Stimulated activated CD4-positive, alpha-beta T cell treated with anti-CD3 and anti-CD28 coated beads, Interleukin-4, amount 100 ng/mL, for 24 hours (primary cell): ENCODE results near the gene PACC1.
A peak's percentile ranks its signal among the peaks of the same experiment; 100 is the strongest.
"Not testable (repeated sequence)": the region's sequence is repeated elsewhere in the genome, so short reads cannot be mapped to it uniquely, and the experiment has no call there.

Experiments used
- DNase-seq: peaks from one replicate; pipeline ENCODE4 v3.0.0-alpha.2; 2020

The PACC1 gene

DNA sequence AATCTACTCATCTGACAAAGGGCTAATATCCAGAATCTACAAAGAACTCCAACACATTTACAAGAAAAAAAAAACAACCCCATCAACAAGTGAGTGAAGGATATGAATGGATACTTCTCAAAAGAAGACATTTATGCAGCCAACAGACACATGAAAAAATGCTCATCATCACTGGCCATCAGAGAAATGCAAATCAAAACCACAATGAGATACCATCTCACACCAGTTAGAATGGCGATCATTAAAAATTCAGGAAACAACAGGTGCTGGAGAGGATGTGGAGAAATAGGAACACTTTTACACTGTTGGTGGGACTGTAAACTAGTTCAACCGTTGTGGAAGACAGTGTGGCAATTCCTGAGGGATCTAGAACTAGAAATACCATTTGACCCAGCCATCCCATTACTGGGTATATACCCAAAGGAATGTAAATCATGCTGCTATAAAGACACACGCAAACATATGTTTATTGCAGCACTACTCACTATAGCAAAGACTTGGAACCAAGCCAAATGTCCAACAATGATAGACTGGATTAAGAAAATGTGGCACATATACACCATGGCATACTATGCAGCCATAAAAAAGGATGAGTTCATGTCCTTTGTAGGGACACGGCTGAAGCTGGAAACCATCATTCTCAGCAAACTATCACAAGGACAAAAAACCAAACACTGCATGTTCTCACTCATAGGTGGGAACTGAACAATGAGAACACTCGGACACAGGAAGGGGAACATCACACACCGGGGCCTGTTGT, 18.8 kb downstream of the PACC1 start:
- DNase-seq = not testable (repeated sequence)

DNA sequence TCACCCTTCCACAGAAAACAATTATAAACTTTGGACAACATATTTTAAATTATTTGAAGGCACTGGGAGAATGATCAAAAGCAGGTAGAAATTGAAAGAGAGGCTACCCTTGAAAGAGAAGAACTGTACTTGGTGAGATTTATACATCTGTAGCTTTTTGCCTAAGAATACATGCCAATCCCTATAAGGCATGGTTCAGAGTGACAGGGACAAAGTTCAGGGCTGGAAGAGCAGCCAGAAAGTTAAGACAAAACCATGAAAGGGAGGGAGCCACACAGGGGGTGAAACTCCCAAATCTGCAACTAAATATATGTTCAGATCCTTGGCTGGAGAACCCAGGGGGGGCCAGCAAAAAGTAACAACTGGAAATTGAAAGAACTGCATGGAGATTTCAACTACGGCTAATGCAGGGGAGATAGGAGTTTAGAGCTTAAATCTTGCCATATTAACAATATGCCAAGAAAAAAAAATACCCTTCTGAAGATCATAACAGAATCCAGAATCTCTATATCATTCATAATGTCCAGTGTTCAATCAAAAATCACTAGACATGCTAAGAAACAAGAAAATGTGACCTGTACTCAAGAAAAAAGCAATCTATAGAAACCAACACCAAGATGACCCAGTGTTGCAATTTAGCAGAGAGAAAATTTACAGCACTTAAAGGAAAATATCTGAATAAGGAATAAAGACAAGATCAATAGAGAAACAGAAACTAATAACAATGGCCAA, 25.5 kb downstream of the PACC1 start:
- no peak for DNase-seq

DNA sequence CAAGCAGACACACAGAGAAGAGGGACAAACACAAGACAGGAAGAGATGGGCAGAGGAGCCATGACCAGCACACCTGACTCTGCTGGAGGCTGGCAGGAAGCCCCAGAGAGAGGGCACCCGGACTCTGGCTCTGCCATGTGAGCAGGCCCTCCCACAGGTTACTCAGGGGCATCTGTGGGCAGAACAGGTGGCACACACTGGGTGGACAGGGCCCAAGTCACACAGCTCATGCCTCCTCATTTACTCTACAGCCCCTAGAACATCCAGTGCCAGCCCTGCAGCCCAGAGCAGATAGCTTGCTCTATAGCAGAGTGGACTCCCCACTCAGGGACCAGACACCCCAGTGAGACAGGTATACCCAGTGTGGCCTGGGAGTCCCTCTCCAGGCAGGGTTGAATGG, 28.7 kb downstream of the PACC1 start:
- no peak for DNase-seq

DNA sequence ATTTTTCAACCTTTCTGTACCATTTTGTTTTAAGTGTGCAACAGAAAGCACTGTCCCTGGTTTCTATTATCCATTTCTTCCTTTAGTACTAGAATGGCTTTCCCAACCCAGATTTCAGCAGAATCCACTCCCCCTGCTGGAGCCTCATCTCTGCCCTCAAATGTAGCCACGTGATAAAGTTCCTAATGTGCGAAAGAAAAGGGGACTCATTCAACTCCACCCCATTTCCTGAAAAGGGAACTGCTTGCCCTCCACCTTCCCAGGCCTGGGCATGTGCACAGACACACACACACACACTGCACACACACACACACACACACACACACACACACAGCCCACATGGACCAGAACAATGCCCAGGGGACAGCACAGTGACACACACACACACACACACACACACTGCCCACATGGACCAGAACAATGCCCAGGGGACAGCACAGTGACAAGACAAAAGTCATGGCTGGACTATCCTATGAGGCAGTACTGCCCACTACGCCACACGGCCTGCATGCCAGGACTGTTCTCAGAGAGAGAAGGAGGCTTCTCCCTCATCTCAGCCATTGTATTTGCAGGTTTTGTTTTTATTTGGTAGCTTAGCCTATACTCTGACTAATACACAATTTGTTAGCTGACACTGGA, 33.2 kb downstream of the PACC1 start:
- DNase-seq = no peak

DNA sequence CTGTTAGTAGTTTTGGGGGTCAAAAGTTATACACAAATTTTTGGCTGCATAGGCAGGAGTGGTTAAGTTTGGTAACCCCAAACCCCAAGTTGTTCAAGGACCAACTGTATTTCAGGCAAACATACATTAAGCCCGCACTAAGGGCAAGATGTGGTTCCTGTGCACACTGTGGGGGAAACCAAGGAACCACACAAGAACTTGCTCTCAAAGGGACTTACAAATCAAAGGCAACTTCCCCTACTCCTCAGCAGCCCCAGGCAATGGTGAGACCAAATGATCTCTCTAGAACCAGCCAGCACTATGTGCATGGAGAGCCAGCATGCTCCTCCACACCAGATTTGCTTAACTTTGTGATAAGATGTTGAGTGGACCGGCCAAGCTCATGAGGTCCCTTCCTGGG, 35.3 kb downstream of the PACC1 start:
- no peak for DNase-seq

DNA sequence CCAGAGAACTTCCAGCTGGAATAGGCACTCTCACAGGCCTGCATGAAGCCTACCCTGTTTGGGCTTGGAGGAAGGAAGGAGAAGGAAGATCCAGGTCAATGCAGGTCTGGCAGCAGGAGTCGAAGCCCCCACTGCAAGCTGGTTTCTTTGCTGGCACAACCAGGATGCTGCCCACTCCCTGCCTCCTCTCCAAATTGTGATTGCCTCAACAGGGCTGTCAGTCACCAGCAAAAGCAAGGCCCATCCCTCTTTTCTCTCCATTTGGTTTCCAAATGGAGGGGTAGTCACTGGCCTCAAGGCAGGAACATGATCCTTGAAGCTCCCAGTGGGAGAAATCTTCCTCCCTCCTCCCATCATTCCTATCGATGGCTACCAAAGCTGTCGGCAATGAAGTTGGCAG, 37.0 kb downstream of the PACC1 start:
- DNase-seq = no peak

DNA sequence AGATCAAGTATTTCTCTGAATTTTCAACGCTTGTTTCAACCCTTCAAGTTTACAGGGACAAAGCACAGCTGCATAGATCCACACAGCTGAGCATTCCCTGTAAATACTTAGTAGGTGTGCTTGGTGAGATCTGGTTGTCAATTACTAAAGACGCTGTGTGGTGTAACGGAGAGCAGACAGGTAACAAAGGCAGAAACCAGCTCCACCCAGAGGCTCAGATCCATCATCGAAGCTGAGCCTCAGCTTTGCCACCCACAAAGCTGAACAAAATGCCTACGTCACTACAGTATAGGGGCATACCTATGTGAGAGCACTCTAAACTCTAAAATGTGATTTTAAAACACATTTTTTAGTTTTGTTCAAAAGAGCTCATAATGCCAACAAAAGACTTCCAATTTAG, 38.7 kb downstream of the PACC1 start:
- no peak for DNase-seq

DNA sequence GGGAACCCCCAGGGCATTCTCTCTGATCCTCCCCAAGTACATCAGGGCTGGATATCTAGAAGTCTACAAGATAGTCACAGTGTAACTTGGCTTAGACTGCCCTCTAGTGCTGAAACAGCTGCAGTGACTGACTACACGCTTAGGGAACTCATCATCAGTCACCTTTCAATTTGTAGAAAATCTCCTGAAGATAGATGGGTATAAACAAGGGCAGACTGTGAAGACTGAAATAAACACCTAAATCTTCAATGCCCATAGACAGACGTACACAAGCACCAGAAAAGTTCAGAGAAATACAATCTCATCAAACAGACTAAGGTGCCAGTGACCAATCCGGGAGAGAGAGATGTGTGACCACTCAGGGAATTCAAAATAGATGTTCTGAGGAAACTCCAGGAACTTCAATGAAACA, 46.6 kb downstream of the PACC1 start:
- peak; percentile 67 for DNase-seq

DNA sequence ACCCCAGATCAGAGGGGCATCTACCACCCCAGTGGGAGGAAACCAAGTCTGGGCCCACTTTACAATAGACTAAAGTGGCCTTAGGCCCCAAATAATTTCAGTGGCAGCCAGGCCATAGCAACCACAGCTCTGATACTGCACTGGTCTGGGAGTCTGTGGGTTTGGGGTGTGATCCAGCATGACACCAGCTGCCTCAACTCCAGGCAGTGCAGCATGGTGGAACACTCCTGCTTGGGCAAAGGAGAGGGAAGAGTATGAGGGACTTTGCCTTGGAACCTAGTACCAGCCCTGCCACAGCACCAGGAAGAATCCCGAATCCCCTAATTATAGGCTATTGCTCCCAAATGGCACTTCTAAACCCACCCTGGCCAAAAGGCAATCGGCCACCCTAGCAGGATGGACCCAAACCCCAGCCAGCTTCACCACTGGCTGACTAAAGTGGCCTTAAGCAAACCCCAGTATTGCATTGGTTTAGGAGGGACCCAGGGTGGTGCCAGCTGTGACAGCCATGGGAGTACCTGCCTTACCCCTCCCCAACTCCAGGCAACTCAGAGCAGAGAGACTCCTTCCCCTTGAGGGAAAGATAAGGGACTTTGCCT, 47.1 kb downstream of the PACC1 start:
- no peak for DNase-seq

DNA sequence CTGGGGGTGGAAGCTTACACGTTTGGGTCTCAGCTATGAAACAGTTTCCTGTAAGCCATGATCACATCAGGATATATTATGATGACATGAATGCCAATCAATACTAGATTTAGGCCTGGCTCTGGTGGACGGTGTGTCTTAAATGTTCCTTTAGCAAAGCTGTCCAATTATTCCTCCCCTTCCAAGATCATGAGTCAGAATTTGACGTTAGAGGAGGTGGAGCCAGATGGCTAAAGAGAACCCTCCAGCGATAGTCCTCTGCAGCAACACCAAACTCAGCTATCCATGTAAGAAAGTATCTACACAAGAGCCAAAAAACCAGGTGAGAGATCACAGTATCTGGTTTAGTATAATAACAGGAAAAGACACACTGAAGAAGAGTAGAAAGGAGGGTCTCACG, 47.8 kb downstream of the PACC1 start:
- no peak for DNase-seq

DNA sequence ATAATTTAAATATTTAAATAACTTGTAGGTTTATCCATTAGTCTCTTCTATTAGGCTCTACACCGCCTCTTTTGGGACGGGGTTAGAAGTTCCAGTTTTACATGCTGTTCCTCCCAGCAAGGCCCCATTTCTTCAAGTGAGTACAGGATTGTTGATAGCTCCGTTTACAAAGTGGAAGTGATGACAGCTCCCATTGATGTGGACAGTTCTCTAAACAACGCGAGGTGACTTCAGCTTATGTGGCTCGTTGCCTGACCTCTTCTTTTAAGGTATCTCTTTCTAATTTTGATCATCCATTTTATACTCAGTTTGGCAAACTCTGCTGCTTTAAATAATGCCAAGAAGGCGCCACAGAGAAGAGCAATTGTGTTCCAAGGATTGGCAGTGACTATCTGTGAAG, 49.7 kb downstream of the PACC1 start:
- no peak for DNase-seq

DNA sequence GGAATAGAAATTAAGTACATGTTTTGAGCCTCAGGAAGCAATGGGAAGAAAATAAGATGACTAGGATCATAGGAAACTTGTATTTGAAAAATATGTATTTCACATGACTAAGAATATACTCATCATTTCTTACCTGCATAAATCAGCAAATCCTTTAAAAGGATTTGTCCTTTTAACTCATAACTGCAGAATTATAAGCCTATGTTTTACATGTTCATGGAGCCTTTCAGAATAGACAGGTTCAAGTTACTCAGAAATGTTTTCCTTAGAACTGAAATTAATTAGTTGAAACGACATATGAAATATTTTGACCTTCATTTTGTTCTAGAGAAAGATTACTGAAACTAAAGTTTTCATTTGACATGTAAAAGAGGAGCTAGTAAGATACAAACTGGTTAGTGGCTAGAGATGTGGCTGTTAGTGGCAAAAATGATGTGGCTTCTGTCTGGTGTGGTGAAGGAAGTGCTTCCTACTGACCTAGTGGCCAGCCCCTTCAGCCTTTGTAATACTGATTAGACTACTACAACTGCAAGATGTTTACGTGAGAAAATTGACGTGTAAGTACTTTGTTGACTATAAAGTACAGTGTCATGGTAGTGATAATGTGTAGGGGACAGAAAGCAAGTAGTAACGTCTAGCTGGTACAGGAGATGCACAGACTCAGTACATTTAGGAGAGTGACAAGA, 54.7 kb downstream of the PACC1 start:
- no peak for DNase-seq

DNA sequence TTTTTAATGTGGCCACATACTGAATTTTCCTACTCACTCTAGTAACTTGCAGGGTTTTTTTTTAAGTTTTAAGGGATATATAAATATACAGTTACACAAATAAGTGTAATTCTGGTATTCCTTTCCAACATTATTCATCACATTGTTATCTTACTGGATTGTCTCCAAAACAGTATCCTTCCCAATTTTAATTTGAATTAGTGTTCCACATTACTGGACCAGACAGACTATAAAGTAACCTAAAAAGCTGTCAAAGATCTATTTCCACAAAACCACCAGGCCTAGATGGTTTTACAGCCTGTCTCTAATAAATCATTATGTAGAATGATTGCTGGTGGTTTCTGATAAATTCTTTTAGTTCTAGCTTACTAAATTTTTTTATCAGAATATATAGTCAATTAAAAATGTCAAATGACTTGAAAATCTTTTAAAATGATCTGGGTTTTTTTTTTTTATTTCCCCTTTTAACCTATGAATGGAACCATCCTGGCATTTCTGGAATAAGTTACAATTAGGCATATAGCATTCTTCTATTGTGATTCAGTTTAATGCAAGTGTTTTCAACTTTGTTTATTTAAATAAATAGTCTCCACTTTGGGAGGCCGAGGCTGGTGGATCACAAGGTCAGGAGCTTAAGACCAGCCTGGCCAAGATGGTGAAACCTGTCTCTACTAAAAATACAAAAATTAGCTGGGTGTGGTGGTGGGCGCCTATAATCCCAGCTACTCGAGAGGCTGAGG, 59.3 kb downstream of the PACC1 start:
- DNase-seq = no peak

DNA sequence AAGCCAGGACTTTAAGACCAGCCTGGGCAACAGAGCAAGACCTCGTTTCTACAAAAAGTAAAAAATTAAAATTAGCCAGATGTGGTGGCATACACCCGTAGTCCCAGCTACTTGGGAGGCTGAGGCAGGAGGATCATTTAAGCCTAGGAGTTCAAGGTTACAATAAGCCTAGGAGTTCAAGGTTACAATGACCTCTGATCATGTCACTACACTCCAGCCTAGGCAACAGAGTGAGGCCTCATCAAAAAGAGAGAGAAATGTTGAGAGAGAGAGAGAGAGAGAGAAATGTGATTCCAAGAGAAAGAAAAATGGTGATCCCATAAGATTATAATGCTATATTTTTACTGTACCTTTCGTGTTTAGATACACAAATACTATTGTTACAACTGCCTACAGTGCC, 60.2 kb downstream of the PACC1 start:
- DNase-seq = no peak

DNA sequence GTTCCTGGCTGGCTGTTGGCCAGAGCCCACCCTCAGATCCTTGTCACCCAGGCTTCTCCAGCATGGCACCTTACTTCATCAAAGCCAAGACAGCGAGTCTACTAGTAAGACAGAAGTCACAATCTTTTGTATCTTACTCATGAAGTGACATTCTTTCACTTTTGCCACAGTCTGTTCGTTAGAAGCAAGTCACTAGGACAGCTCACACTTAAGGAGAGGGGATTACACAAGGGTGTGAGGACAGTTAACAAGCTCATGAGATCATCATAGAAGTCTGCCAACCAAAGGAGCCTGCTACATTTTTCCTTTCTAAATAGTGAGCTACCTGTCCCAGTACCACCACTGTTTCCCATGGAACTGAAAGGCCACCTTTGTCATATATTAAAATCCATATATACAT, 61.5 kb downstream of the PACC1 start:
- no peak for DNase-seq

DNA sequence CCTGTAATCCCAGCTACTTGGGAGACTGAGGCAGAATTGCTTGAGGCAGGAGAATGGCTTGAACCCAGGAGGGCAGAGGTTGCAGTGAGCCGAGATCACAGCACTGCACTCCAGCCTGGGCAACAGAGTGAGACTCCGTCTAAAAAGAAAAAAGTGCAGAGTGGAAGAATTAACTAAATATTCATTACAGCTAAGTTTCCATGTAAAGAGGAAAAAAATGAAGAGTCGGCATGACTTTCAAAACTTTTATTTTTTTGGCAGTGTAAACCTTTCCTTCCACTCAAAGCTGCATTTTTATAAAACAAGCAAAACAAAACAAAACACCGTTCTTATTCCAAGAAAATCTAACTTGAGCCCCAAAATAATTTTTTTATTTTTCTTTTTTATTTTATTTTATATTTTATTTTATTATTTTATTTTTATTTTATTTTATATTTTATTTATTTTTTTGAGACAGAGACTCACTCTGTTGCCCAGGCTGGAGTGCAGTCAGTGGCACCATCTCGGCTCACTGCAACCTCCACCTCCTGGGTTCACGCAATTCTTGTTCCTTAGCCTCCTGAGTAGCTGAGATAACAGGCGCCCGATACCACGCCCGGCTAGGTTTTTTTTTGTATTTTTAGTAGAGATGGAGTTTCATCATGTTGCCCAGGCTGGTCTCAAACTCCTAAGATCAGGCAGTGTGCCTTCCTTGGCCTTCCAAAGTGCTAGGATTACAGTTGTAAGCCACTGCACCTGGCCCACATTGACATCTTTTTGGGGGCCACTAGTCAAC, 62.9 kb downstream of the PACC1 start:
- DNase-seq = no peak

DNA sequence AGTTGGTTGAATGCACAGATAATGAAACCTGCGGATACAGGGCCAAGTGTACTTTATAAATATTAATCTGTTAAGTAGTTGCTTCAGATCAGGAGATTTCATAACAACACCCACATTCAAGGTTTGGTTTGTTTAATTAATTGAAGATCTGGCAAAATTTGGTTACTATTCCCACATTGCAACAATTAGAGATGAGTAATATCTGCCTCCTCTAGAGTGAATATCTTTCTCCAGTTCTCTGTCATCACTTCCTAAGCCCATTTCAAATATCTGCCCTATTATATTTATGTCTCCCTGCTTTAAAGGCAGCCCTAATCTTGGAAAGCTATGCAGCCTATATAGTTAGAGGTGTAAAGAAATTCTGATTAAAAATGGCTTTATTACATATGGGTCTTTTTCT, 68.1 kb downstream of the PACC1 start:
- no peak for DNase-seq

DNA sequence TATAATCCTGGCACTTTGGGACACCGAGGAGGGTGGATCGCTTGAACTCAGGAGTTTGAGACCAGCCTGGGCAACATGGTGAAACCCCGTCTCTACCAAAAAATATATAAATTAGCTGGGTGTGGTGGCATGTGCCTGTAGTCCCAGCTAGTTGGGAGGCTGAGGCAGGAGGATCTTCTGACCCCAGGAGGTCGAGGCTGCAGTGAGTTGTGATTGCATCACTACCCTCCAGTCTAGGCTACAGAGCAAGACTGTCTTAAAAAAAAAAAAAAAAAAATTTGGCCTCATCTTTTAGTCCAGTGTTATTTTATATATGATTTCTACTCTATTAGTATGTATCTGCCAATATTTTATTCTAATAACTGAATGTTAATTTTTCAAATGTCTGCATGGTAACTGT, 69.8 kb downstream of the PACC1 start:
- DNase-seq = no peak

DNA sequence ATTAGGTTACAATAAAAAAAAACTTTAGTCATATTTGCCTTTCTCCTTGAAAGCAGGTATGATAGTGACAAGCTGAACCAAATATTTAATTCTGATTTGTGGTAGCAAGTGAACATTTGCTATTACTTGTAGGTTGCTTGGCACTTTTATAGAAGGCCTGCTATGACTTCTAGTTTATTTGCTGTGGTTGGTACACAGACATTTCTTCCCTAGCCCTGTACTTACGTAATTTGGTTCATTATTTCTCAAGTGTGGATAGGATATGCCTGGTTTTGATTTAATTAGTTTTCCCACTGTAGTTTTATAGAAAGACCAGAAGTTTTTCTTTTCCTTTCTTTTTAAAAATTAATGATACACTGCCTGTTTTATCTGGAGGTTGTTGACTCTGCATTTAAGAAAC, 73.6 kb downstream of the PACC1 start:
- no peak for DNase-seq

DNA sequence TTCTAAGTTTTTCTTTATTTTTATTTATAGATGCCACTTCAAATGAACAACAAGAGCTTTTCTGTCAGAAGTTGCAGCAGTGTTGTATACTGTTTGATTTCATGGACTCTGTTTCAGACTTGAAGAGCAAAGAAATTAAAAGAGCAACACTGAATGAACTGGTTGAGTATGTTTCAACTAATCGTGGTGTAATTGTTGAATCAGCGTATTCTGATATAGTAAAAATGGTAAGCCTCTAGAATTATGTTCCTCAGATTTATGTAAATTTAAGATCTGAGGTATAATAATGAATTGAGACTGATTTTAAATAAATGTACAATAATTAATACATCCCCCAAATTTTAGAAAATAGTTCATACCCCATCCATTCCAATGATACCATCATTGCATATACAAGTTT, 85.6 kb downstream of the PACC1 start:
- DNase-seq = no peak

DNA sequence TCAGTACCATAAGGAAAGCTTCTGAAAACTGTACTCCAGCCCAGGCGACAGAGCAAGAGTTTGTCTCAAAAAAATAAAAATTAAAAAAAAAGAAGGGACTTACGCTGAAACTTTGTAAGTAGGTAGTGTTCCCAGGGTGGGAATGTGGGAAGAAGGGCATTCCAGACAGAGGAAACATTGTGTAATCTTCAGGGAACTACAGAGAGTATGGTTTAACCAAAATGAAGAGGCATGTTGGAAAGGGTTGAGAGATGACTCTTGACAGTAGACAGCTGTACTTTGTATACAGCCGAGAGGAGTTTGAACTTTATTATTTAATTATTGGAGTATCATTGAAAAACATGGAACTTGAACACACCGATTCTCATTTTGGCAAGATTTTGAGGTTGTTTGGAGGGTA, 86.4 kb downstream of the PACC1 start:
- DNase-seq = no peak

DNA sequence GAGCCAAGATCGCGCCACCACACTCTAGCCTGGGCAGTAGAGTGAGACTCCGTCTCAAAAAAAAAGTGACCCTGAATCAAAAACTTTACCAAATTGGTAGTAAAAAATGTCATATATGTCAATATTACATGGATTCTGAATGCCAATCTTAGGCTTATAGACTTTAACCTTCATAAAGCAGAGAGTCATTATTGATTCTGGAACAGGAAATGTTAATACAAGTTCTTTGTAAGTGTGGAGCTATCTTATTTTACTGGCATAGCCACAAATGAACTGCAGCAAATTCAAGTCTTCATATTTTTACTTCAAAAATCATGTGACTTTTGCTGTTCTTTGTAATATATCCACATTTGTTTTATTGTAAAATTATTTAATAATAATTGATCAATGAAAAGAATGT, 88.1 kb downstream of the PACC1 start:
- DNase-seq = no peak
